ENCODE data around the gene GEMIN4. TPM values are rescaled to one million over a fixed set of nuclear protein-coding genes. Genes with fewer than 3 reads are reported as not detected.
A peak's percentile ranks its signal among the peaks of the same experiment; 100 is the strongest.

Gene GEMIN4
- total RNA-seq, 1 experiment from 2014 or later, result 43.5 TPM

DNA sequence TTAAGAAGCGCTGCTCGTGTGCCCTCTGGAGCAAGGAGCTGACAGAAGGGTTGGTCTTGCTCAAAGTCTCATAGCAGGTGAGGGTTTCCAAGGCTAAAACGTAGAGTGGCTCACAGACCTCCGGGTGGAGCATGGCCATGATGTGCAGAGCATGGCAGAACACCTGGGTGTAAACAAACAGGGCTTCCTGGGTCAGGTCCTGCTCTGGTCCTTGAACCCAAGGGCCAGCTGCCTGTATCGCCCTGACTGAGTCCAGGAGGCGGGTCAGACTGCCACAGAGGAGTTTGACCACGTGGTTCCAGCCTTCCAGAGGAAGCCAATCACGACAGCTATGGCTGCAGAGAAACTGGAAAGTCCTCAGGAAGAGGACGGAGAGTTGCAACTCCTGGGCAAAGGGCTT, 7.1 kb downstream of the GEMIN4 start:
- no peak for DNase-seq (ENCODE audit: low read depth)

GRCh38 chr17:743139-743538, 8.9 kb downstream of the GEMIN4 start:
- DNase-seq (ENCODE audit: low read depth), result no peak

- DNase-seq (ENCODE audit: low read depth), result no peak
These were observed 9.8 kb downstream of the GEMIN4 start for GRCh38 chr17:742147-742793.

DNA sequence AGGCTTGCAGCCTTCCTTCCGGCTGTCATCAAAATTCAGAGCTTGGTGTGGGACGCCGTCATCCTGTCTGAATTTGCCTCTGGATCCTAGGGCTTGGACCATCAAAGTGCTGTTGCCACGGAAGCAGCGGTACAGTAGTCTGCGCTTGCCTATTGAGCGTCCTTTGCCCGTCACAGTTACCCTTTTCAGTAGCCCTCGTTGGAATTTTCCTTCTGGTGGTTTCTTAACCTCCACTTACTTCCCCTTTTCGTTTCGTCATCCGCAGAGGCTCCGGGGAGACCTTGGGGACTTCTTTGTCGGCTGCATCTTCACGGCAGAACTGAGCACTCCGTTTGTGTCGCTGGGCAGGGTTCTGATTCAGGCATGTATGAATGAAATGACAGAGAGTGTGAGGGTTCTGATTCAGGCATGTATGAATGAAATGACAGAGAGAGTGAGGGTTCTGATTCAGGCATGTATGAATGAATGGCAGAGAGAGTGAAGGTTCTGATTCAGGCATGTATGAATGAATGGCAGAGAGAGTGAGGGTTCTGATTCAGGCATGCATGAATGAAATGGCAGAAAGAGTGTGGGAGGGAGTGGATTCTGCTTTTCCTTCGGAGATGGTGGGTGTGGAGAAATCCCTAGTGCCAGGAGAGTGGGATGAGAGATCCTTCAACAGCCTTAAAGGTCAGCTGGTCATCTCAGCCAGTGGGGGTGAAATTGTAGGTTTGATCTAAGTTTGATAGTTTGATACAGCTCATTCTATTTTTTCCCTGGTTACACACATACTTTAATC, 11.6 kb downstream of the GEMIN4 start:
- no peak for DNase-seq (ENCODE audit: low read depth)

DNA sequence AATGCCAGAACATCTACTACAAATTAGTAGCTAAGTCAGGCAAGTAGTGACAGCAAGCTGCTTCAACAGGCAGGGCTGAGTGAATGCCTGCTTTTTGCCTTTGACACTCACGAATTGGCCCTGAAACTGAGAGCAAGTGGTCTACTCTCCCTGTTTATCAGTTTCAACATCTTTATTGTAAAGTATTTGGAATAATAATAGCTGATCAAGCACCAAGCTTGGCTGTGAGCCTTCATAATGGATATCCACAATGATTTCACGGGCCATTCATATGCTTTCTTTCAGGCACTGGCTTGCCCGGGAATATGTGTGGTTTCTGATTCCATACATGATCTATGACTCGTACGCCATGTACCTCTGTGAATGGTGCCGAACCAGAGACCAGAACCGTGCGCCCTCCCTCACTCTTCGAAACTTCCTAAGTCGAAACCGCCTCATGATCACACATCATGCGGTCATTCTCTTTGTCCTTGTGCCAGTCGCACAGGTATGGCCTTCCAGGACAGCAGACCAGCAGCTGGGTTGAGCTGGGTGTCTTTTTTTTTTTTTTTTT, 14.4 kb downstream of the GEMIN4 start:
- no peak for DNase-seq (ENCODE audit: low read depth)

DNA sequence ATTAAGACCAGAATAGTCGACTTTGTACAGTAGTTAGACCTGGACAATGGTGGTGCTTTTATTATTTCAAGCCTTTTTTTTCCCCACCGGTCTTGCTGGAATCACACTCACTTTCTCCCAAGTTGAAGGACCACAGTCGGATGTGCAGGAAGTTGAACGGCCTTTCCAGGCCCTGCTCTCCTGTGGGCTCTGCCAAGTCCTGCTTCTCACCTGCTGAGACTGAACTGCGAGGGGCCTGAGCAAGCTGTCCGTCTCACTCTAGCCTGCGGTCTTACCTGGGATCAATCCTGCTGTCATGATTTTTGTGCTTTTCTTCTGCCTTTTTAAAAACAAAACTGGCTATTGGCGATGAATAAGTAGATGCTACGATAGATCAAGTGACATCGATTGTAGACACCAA, 18.3 kb downstream of the GEMIN4 start:
- no peak for DNase-seq (ENCODE audit: low read depth)

GRCh38 chr17:732902-733720, 19.0 kb downstream of the GEMIN4 start:
- DNase-seq (ENCODE audit: low read depth), result peak; percentile 38

DNA sequence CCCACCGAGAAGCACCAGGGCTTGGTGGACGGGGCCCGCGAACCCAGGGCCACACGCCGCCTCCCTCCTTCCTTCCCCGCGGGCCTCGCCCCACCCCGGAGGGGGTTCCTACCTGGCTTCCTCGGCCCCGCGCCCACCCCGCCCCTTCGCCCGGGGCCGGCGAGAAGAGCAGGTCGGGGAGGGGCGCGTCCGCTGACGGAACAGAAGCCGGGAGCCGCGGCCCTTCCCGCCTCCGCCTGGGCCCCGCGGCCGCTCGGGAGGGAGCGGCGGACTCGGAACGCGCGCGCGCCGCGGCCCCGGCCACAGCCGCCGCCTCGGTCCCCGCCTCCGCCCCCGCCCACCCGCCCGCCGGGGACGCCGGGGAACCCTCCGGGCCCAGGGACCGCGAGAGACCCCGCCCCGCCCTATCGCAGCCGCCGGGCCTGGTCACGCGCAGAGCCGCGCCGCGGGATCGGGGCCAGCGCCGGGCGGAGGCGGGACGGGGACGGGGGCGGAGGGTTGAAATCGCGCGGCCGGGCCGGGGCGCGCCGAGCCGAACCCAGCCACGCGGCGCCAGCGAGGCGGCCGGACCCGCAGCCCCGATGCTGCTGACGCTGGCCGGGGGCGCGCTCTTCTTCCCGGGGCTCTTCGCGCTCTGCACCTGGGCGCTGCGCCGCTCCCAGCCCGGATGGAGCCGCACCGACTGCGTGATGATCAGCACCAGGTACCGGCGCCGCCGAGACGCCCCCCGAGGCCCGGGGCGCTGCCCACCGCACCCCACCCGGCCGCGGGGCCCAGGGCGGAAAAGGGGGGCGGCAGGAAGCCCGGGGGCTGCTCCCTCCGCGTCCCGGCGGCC, 19.8 kb downstream of the GEMIN4 start, which contains the start of gene TLCD3A:
TLCD3A (plus strand) TSS at position 530 of the 835 bp plus-strand sequence; CDS start at position 582, 52 bp downstream.
- peak; percentile 15 for DNase-seq (ENCODE audit: low read depth)

GRCh38 chr17:731644-732066, 20.4 kb downstream of the GEMIN4 start:
- no peak for DNase-seq (ENCODE audit: low read depth)

DNA sequence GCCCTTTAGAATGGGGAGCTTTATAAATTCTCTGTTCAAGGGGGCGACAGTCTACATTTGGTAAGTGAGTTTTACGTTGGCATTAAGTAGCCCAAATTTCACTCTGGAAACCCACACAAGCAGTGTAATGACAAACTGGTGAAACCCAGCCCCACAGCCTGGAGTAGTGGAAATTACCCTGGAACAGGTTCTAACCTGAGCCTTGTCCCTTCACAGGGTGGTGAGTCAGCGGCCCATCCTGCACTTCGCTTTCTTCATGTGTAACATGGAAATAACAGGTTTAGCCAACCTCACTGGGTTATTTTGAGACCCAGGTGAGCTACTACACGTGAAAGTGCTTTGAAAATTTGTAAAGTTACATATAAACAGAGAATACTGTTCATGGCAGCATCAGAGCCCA, 23.2 kb downstream of the GEMIN4 start:
- no peak for DNase-seq (ENCODE audit: low read depth)

- no peak for DNase-seq (ENCODE audit: low read depth)
These were observed 25.7 kb downstream of the GEMIN4 start for GRCh38 chr17:726271-726919.

- no peak for DNase-seq (ENCODE audit: low read depth)
These were observed 26.3 kb downstream of the GEMIN4 start for GRCh38 chr17:725746-726145.

DNA sequence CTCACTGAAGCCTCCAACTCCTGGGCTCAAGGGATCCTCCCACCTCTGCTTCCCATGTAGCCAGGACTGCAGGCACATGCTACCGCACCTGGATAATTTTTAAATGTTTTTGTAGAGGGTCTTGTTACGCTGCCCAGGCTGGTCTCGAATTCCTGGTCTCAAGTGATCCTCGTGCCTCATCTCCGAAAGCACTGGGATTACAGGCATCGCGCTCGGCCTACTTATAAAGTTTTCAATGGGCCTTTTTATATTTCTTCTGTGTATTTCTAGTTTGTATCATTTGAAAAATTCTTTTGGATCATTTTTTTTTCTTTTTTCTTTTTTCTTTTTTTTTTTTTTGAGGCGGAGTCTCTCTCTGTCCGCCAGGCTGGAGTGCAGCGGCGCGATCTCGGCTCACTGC, 27.0 kb downstream of the GEMIN4 start:
- no peak for DNase-seq (ENCODE audit: low read depth)

GRCh38 chr17:721540-721937, 30.5 kb downstream of the GEMIN4 start:
- no peak for DNase-seq (ENCODE audit: low read depth)

- DNase-seq (ENCODE audit: low read depth), result no peak
These were observed 31.1 kb downstream of the GEMIN4 start for GRCh38 chr17:720706-721539.

DNA sequence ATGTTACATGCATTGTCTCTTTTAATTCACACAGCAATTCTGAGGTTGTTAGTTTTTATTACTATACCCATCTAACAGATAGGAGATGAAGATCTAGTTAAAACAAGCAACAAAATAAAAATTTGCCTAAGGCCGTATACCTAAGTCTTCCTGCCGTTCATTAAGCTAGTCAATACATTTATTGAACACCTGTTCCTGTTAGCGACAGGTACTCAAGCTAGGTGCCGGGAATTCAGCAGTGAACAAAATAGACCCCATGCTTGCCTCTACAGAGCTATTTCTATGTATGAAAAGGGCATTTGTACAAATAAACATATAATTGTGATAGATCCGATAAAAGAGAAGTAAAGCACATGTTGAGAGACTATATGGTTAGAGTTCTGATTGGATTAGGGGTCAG, 34.0 kb downstream of the GEMIN4 start:
- no peak for DNase-seq (ENCODE audit: low read depth)

- no peak for DNase-seq (ENCODE audit: low read depth)
These were observed 43.9 kb downstream of the GEMIN4 start for GRCh38 chr17:708132-708531.

- DNase-seq (ENCODE audit: low read depth), result no peak
These were observed 46.2 kb downstream of the GEMIN4 start for GRCh38 chr17:705863-706262.

DNA sequence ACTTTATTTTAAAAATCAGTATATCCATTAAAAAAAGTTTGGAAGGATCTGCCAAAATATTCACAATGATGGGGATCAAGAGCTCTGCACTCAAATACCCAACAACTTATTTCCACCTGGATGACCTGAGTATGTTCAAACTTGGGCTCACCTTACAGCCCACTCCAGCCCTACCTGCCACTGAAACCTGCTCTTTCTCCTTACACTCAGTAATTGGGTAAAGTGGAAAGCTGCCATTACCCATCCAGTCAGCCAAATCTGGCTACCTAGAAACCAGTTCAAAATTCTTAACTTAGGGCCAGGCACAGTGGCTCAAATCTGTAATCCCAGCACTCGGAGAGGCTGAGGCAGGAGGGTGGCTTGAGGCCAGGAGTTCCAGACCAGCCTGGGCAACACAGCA, 47.1 kb downstream of the GEMIN4 start:
- DNase-seq (ENCODE audit: low read depth), result no peak
